GM19452 (cell line): ENCODE measurements around the gene CDKAL1.
A peak's percentile ranks its signal among the peaks of the same experiment; 100 is the strongest.
"Not testable (repeated sequence)": the region's sequence is repeated elsewhere in the genome, so short reads cannot be mapped to it uniquely, and the experiment has no call there.

ENCODE experiments used
- ATAC-seq: cut with Tn5 transposase; IDR thresholded peaks from one replicate; pipeline ENCODE4 v1.9.1; 2021; ENCODE audit not compliant: unreplicated experiment

Gene CDKAL1

DNA sequence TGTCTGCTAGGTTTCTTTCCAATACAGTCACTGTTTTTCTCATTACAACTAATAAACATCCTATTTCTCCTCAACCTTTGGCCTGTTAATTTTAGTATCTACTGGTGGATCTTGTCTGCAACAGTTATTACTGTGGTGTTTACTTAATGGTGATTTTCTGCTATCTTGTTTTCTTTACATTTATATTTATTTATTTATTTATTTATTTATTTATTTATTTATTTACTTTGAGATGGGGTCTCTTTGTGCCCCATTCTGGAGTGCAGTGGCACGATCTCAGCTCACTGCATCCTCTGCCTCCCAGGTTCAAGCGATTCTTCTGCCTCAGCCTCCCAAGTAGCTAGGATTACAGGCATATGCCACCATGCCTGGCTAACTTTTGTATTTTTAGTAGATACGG, 15.1 kb downstream of the CDKAL1 start:
- ATAC-seq, result not testable (repeated sequence)

DNA sequence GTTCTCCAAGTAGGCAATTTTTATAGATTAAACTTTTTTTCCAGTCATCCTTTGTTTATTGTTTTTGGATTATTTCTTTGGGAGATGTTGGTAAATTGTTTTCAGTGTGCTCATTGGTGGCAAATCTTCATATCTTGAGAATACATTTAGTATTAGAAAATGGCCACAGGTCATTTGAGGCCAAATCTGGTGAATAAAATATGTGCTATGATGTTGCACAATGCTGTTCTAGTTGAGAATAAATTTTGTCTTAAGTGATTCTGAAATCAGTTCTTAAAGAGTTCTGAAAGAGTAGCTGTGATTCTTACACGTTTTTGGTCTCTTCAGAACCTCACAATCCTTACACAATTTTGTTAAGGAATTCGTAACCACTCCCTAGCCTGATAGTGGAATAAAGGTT, 20.1 kb downstream of the CDKAL1 start:
- ATAC-seq, result no peak

DNA sequence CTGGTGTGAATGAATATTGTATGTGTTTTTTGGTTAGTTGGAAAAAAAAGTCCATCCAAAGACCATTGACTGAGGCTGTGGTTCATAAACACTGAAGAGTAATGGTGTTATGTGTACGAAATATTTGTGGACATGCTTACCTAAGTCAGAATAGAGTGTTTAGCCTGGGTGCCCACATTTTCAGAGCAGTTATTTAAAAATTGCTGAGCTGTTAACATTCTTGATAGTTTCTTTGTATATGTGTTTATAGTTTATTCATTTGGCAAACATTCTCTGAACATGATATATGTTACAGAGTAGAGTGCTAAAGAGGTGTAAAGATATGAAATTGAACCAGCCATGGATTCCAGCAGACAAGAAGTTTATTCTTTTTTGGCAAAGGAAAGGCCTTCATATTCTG, 20.6 kb downstream of the CDKAL1 start:
- ATAC-seq, result no peak

GRCh38 chr6:20559924-20560551, 25.8 kb downstream of the CDKAL1 start:
- ATAC-seq, result no peak

DNA sequence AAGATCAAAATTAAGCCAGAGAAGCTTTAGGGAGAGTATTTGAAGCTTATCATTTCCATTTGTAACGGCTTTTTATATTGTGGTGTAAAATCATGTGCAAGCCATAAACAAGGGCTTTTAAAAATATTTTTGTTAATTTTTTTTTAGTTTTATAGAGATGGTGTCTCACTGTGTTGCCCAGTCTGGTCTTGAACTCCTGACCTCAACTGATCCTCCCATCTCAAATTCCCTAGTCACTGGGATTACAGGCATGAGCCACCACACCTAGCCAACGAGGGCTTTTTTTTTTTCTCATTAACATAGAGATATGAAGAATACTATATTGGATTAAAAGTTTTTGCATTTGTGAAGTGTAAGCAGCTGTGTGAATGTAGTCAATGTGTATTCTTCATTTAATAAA, 29.1 kb downstream of the CDKAL1 start:
- no peak for ATAC-seq

GRCh38 chr6:20564269-20564668, 30.0 kb downstream of the CDKAL1 start:
- ATAC-seq, result no peak

DNA sequence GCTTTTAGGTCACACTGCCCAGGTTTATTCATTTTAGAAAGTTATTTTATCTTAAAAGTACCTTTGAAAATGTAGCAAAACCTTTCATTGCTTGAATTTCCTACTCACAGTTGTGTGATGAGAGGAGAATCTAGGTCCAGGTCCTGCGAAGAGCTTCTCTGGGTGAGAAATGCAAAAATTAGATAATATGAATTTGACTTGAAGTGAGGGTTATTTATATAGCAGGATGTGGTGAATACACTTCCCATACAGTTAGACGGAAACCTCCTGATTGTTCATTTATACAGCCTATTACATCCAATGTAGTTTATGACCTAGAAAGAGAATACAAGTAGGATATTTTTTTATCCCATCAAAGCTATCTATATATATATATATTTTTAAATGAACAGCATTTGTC, 30.5 kb downstream of the CDKAL1 start:
- peak; percentile 74 for ATAC-seq

- ATAC-seq, result no peak
Observed at GRCh38 chr6:20565342-20565741, 31.1 kb downstream of the CDKAL1 start.

DNA sequence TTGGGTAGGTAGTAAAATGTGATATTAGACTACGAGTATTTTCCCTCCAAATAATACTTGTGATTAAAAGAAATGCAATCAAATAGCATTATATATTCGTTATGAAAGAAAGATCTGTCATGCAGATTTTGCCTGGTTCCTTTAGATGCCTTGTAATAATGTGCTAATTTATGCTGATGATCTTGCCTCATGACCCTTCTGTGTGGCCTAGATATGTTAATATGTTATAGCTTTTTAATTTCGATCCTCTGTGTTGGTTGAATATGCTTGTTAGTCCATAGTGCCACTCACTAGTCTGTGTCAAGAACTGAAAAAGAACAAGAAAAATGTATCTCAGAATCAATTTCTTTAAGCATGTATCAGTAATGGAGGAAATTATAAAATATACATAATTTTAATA, 31.9 kb downstream of the CDKAL1 start:
- ATAC-seq, result no peak

DNA sequence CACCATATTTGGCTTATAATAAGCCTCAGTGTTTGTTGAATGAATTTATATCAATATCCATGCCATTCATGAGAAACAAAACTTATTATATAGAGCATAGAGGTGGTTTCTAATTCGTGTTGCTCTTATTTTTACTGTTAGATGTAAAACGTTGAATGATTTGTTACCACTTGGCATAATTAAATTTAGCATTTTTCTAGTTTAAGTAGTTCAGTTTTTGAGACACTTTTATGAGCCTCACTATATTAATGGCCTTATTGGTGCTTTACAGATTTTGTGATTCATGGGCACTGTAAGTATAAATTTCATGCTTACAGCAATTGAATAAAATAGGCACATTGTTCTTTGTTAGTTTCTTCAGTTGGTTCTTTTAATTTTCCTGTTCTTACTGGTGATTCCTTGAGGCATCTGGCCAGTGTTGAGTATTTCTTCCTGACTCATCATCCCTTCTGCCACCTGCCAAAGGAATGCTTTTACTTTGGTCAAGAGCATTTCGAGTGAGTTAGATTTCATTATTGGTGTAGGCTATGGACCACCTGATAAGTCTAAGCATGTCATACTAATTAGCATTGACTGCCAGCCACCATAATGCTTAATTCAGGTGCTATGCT, 34.8 kb downstream of the CDKAL1 start:
- no peak for ATAC-seq

GRCh38 chr6:20571261-20571660, 37.0 kb downstream of the CDKAL1 start:
- ATAC-seq, result no peak

DNA sequence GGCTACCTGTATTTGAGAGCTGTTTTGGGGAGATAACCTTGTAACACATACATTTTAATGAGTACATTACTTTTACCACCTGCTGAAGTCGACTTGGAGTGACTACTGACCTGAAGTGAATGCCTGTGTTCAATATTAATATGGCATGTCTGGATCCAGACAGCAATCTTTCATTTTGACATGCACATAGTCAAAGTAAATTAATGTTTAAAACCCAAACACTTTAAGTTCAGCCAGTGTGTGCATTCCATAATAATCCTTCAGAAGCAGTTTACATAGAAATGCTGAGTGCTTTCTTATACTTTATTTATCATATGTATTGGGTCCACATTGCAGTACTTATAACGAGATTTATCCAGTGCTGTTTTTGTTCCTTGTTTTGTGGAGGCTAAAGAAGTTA, 38.0 kb downstream of the CDKAL1 start:
- ATAC-seq, result no peak

- no peak for ATAC-seq
Observed at GRCh38 chr6:20572940-20573339, 38.7 kb downstream of the CDKAL1 start.

DNA sequence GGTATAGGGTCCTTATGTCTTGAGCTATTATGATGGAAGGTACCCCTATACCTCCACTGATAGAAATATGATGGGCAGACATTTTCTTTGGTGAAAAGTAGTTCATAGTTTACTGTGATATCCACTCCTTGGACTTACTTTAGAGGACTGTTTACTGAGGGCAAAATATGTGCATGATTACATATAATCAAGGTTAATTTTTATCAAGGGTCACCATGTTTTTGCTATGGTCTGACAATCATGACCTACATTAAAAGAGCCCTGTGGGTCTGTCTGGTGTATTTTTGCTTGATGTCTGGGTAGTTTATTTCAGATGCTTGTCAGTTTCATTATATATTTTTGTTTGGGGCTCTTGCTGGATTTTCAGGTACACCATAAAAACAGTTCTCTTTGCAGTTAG, 40.1 kb downstream of the CDKAL1 start:
- no peak for ATAC-seq

DNA sequence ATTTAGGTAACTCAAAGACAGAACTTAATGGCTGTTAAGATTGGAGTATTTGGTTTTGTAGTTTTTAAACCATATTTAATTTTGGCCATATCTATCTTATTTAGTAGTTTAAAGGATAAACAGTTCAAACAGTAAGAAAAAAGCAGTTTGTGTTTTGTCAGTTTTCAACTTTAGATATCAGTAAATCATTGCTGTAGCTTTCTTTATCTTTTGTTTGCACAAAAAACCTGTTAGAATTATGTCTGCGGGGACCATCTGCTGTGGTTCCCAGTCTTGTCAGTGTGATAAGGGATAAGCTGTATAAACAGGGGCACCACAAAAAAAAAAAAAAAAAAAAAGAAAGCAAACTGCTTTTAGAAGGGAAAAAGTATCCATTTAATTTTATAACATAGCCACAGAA, 40.9 kb downstream of the CDKAL1 start:
- no peak for ATAC-seq

- no peak for ATAC-seq
Observed at GRCh38 chr6:20575704-20576451, 41.6 kb downstream of the CDKAL1 start.

GRCh38 chr6:20577173-20577688, 43.0 kb downstream of the CDKAL1 start:
- no peak for ATAC-seq

GRCh38 chr6:20581070-20581469, 46.8 kb downstream of the CDKAL1 start:
- no peak for ATAC-seq

GRCh38 chr6:20582586-20583443, 48.6 kb downstream of the CDKAL1 start:
- ATAC-seq, result no peak

DNA sequence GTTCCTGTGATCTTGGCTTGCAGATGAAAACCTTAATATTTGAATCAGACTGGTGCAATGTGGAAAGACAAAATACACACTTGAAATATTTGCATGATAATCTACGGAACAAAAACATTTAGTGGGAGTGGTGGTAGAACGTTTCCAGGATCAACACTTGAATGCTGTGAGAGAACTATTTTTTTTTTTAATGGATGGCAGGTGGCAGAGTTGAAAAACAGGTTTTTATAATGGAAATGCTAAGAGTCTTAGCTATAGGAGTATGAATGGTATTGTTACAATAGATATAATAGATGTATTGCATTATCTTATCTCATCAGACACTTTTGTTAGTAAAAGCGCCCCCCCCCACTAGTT, 49.2 kb downstream of the CDKAL1 start:
- no peak for ATAC-seq

GRCh38 chr6:20584100-20584731, 50.0 kb downstream of the CDKAL1 start:
- no peak for ATAC-seq
